AG10803 (cell line): Measurements from ENCODE around the gene DNMT3L.
"Not testable (repeated sequence)": the region's sequence is repeated elsewhere in the genome, so short reads cannot be mapped to it uniquely, and the experiment has no call there.

Experiments used
- DNase-seq: peaks from one replicate; pipeline ENCODE4 v3.0.0; 2010; ENCODE audit warnings: low read depth
- H3K4me3 ChIP-seq: 2 replicates; pipeline ENCODE4 v1.5.1; 2011; ENCODE audit warnings: mild to moderate bottlenecking, low read length, control low read depth
- TF ChIP-seq, protein P1 (sequence below): conservative IDR thresholded peaks from 2 replicates; pipeline ENCODE4 v1.5.1; 2011; ENCODE audit warnings: mild to moderate bottlenecking, low read length, control low read depth, inconsistent platforms

The DNMT3L gene

GRCh38 chr21:44288251-44289110 is 26.8 kb upstream of the DNMT3L start:
- H3K4me3 ChIP-seq = no peak overlapping the region
- DNase-seq = no peak
- TF ChIP-seq, protein P1, sequence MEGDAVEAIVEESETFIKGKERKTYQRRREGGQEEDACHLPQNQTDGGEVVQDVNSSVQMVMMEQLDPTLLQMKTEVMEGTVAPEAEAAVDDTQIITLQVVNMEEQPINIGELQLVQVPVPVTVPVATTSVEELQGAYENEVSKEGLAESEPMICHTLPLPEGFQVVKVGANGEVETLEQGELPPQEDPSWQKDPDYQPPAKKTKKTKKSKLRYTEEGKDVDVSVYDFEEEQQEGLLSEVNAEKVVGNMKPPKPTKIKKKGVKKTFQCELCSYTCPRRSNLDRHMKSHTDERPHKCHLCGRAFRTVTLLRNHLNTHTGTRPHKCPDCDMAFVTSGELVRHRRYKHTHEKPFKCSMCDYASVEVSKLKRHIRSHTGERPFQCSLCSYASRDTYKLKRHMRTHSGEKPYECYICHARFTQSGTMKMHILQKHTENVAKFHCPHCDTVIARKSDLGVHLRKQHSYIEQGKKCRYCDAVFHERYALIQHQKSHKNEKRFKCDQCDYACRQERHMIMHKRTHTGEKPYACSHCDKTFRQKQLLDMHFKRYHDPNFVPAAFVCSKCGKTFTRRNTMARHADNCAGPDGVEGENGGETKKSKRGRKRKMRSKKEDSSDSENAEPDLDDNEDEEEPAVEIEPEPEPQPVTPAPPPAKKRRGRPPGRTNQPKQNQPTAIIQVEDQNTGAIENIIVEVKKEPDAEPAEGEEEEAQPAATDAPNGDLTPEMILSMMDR = no peak

- no peak for DNase-seq
- no peak overlapping the region for H3K4me3 ChIP-seq
- TF ChIP-seq, protein P1 = no peak
Observed at GRCh38 chr21:44286716-44287632, 25.3 kb upstream of the DNMT3L start.

DNA sequence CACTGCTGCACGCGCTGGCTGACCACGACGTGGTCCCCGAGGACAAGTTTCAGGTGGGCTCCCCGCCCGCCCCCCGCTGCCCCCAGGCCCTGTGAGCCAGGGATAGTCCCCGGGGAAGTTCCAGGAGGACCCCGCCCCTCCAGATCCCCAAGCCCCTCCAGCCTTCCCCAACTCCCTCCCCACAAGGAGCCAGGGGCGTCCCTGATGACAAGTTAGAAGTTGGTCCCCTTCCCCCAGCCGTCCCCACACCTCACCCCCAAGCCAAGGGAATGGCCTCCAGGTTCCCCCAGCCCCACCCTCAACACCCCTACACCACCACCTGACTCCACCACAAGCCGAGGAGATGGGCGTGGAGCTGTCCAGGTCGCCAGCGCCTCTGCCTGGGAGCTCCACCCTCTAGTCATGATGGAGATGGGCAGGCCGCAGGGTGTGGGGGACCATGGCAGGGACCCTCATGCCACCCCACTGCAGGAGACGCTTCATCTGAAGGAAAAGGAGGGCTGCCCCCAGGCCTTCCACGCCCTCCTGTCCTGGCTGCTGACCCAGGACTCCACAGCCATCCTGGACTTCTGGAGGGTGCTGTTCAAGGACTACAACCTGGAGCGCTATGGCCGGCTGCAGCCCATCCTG is 24.5 kb upstream of the DNMT3L start:
- TF ChIP-seq, protein P1 = no peak
- no peak overlapping the region for H3K4me3 ChIP-seq
- no peak for DNase-seq

- no peak within 1 kb of the TSS for H3K4me3 ChIP-seq
- TF ChIP-seq, protein P1 = no peak
- DNase-seq = peak; percentile 19
Observed at GRCh38 chr21:44285138-44285992, 23.7 kb upstream of the DNMT3L start, which contains the start of gene AIRE. Gene AIRE (plus strand): TSS chr21:44285876. CDS start chr21:44286007, 131 bp downstream.

DNA sequence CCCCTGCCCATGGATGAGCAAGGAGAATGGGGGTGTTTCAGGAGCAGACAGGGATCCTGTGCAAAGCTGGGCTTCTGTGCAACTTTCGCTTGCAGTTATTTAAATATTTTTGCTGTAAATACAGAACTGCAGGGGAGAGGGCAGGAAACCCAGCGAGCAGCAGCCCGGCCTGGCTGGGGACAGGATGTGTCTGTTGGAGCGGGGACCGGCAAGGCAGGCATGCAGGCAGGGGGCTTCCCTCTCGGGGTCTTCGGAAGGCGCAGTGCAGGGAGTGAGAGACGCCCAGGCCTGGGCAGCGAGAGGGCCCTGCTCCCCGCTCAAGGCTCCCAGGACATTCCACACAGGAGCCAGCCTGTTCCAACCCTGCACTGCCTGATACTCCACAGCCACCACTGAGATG is 22.3 kb upstream of the DNMT3L start:
- TF ChIP-seq, protein P1 = no peak
- DNase-seq = no peak
- H3K4me3 ChIP-seq = no peak overlapping the region

DNA sequence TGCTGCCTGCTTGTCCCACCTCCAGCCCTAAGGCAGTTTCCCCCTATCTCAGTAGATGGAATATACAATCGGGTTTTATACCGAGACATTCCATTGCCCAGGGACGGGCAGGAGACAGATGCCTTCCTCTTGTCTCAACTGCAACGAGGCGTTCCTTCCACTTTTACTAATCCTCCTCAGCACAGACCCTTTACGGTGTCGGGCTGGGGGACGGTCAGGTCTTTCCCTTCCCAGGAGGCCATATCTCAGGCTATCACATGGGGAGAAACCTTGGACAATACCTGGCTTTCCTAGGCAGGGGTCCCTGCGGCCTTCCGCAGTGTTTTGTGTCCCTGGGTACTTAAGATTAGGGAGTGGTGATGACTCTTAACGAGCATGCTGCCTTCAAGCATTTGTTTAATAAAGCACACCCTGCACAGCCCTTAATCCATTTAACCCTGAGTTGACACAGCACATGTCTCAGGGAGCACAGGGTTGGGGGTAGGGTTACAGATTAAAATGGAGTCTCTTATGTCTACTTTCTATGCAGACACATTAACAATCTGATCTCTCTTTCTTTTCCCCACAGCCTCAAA is 21.6 kb upstream of the DNMT3L start:
- not testable (repeated sequence) for DNase-seq

More for the DNA sequence above, 21.6 kb upstream of the DNMT3L start:
- not testable (repeated sequence) for H3K4me3 ChIP-seq
